AG04450 (cell line): Measurements from ENCODE around the gene MCL1. TPM values are rescaled to one million over a fixed set of nuclear protein-coding genes. Genes with fewer than 3 reads are reported as not detected.
A peak's percentile ranks its signal among the peaks of the same experiment; 100 is the strongest.
"Not testable (repeated sequence)": the region's sequence is repeated elsewhere in the genome, so short reads cannot be mapped to it uniquely, and the experiment has no call there.

Source experiments
- CTCF ChIA-PET: fragments of 300-600, 350-600 bp; formaldehyde crosslinking; extraction: SDS; loops from one replicate; lab custom pipeline; 2022; ENCODE audit warnings: antibody characterized with exemption, inconsistent platforms; lab: Charles Lee
- POLR2A ChIA-PET: fragments of 350-600 bp; formaldehyde crosslinking; extraction: SDS; loops from one replicate; lab custom pipeline; 2021; ENCODE audit warnings: antibody characterized with exemption, inconsistent platforms; lab: Yijun Ruan, JAX
- DNase-seq: peaks from one replicate; pipeline ENCODE4 v3.0.0-alpha.2; 2011; ENCODE audit warnings: low read depth, low spot score
- H3K27ac ChIP-seq: one replicate; pipeline ENCODE4 v1.5.1; 2012; ENCODE audit warnings: low read depth, low read length, control low read depth
- H3K27me3 ChIP-seq: one replicate; pipeline ENCODE4 v1.6.0; 2012; ENCODE audit warnings: low read length; ENCODE audit not compliant: control insufficient read depth, insufficient read depth
- H3K4me3 ChIP-seq: 2 replicates; pipeline ENCODE4 v1.5.1; 2011; ENCODE audit warnings: mild to moderate bottlenecking, low read depth, low read length, control low read depth
- H3K9me3 ChIP-seq: 2 replicates; pipeline ENCODE4 v1.5.1; 2012; ENCODE audit warnings: low read length; ENCODE audit not compliant: control insufficient read depth, insufficient read depth
- CTCF ChIP-seq: IDR thresholded peaks from 2 replicates; pipeline ENCODE4 v1.5.1; 2011; ENCODE audit warnings: low read depth, low read length, control low read depth, inconsistent platforms
- polyA plus RNA-seq: library from polyadenylated mRNA; depleted of rRNA; stranded (reverse); fragments of >200 nt; gene quantifications from 2 replicates; pipeline ENCODE4 v1.2.3, GENCODE V29; 2011

Gene MCL1
- polyA plus RNA-seq, 1 experiment: 138 TPM

GRCh38 chr1:150566589-150567340, 12.6 kb downstream of the MCL1 start:
- POLR2A ChIA-PET: interaction anchor here (3.1 kb wide), 1 partner anchor 11 kb away, joined by 83 read pairs; the partner anchor contains the start of gene MCL1
- H3K27me3 ChIP-seq: no peaks in the 10 kb centered on the region
- peak overlapping the region; percentile 97 for H3K27ac ChIP-seq
- TF ChIP-seq CTCF: no peak
- H3K9me3 ChIP-seq: no peaks in the 10 kb centered on the region
- no peak for DNase-seq
- CTCF ChIA-PET: interaction anchor here (2.1 kb wide), 1 partner anchor 54 kb away, joined by 17 read pairs; no protein-coding TSS in a partner anchor
- H3K4me3 ChIP-seq: peak overlapping the region; percentile 48

GRCh38 chr1:150565240-150565991, 14.0 kb downstream of the MCL1 start:
- H3K27ac ChIP-seq, H3K27me3 ChIP-seq, H3K4me3 ChIP-seq, DNase-seq, H3K9me3 ChIP-seq: not testable (repeated sequence)
- ChIA-PET CTCF (interaction anchor here (1.3 kb wide), 1 partner anchor 247 kb away, joined by 4 read pairs; no protein-coding TSS in a partner anchor), POLR2A (interaction anchor here (0.7 to 7.0 kb wide), 2 partner anchors 13 to 441 kb away, joined by 5 to 130 read pairs; partner anchors contain the start of gene MCL1)

- Histone ChIP-seq H3K4me3 (no peak overlapping the region), H3K27me3 (no peaks in the 10 kb centered on the region), H3K9me3 (no peaks in the 10 kb centered on the region), H3K27ac (peak overlapping the region; percentile 100)
- no peak for TF ChIP-seq CTCF
- POLR2A ChIA-PET: interaction anchor here (1.3 to 7.0 kb wide), 2 partner anchors 9 to 14 kb away, joined by 3 to 130 read pairs; partner anchors contain the start of gene MCL1
- no peak for DNase-seq
- CTCF ChIA-PET: interaction anchor here (0.6 to 1.3 kb wide), 2 partner anchors 49 to 248 kb away, joined by 3 to 4 read pairs; no protein-coding TSS in a partner anchor
Measured at GRCh38 chr1:150564051-150564991, 15.1 kb downstream of the MCL1 start.

DNA sequence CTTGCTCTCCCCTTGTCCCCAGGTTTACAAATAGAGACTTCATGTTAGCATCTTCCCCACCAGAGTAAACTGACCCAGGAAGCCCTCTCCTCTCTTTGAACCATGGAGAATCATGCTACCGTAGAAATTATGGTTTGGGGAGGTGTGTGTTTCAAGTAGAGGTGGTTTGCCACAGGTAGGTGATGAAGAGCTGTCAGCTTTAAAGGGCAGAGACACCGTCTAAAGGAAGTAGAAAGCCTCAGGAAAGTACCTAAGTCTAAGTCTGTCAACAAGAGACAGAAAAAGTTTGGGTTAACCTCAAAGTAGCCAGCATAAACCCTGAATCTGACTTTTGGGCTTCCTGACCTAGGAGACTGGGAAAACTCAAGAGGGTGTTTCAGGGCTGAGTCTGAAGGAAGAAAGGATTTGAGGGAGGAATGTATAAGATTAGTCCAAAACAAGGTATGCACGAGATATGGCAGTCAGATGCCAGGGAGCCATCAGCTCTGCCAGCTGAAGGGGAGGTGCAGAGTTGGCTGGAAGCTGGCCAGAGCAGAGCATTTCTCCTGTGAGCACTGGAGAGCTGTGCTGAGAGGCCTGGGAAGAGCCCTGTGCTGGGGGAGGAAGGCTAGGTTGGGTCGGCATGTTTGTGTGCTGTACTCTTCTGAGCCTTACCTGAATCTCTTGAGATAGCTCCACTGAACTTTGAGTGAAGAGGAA, 15.9 kb downstream of the MCL1 start:
- no peaks in the 10 kb centered on the region; the same call in 1 of the 2 replicates for H3K9me3 ChIP-seq
- TF ChIP-seq CTCF: no peak
- peak overlapping the region; percentile 100 for H3K27ac ChIP-seq
- no peak overlapping the region for H3K4me3 ChIP-seq
- H3K27me3 ChIP-seq: no peaks in the 10 kb centered on the region
- ChIA-PET POLR2A (interaction anchor here (1.3 to 7.0 kb wide), 3 partner anchors 10 to 66 kb away, joined by 3 to 130 read pairs (median 6); partner anchors contain the start of genes ENSA and MCL1), CTCF (interaction anchor here (1.4 to 4.3 kb wide), 3 partner anchors 13 to 432 kb away, joined by 4 to 104 read pairs (median 9); no protein-coding TSS in a partner anchor)
- DNase-seq: no peak
